IPS-18a (cell line): ENCODE results near the gene NSF.
"Not testable (repeated sequence)": the region's sequence is repeated elsewhere in the genome, so short reads cannot be mapped to it uniquely, and the experiment has no call there.

Source experiments
- H3K27ac ChIP-seq: one replicate; pipeline ENCODE4 v1.5.1; 2013; ENCODE audit warnings: low read length
- H3K27me3 ChIP-seq: one replicate; pipeline ENCODE4 v1.6.1; 2013; ENCODE audit warnings: mild to moderate bottlenecking, low read length; ENCODE audit not compliant: control insufficient read depth, insufficient read depth
- H3K36me3 ChIP-seq: one replicate; pipeline ENCODE4 v1.6.1; 2013; ENCODE audit warnings: low read depth, low read length; ENCODE audit not compliant: control insufficient read depth
- H3K4me1 ChIP-seq: one replicate; pipeline ENCODE4 v1.6.1; 2013; ENCODE audit warnings: low read depth, low read length; ENCODE audit not compliant: control insufficient read depth
- H3K4me3 ChIP-seq: one replicate; pipeline ENCODE4 v1.5.1; 2013; ENCODE audit warnings: low read length
- H3K9ac ChIP-seq: one replicate; pipeline ENCODE4 v1.6.1; 2013; ENCODE audit warnings: mild to moderate bottlenecking, low read length, moderate library complexity
- H3K9me3 ChIP-seq: one replicate; pipeline ENCODE4 v1.6.1; 2013; ENCODE audit warnings: low read depth, low read length; ENCODE audit not compliant: control insufficient read depth

The NSF gene

GRCh38 chr17:46764000-46764708 is 173.7 kb downstream of the NSF start:
- Histone ChIP-seq H3K9me3 (no peaks in the 10 kb centered on the region), H3K4me3 (no peak overlapping the region), H3K36me3 (no peaks in the 10 kb centered on the region), H3K27ac (no peak overlapping the region), H3K27me3 (peaks cover 29% of the 10 kb centered on the region), H3K4me1 (no peaks in the 10 kb centered on the region), H3K9ac (no peak overlapping the region)

GRCh38 chr17:46764709-46765401 is 174.4 kb downstream of the NSF start:
- H3K36me3 ChIP-seq = no peaks in the 10 kb centered on the region
- no peak overlapping the region for H3K4me3 ChIP-seq
- H3K9ac ChIP-seq = no peak overlapping the region
- no peaks in the 10 kb centered on the region for H3K4me1 ChIP-seq
- H3K27me3 ChIP-seq = peaks cover 36% of the 10 kb centered on the region
- no peak overlapping the region for H3K27ac ChIP-seq
- no peaks in the 10 kb centered on the region for H3K9me3 ChIP-seq

GRCh38 chr17:46765453-46765852 is 175.0 kb downstream of the NSF start:
- Histone ChIP-seq H3K36me3 (no peaks in the 10 kb centered on the region), H3K27me3 (peaks cover 42% of the 10 kb centered on the region), H3K9me3 (no peaks in the 10 kb centered on the region), H3K4me3 (no peak overlapping the region), H3K27ac (no peak overlapping the region), H3K9ac (no peak overlapping the region), H3K4me1 (peaks cover 5% of the 10 kb centered on the region)

- Histone ChIP-seq H3K27ac (no peak overlapping the region), H3K4me3 (no peak overlapping the region), H3K36me3 (no peaks in the 10 kb centered on the region), H3K9me3 (no peaks in the 10 kb centered on the region), H3K9ac (no peak overlapping the region), H3K4me1 (peaks cover 10% of the 10 kb centered on the region), H3K27me3 (peaks cover 49% of the 10 kb centered on the region)
Measured at GRCh38 chr17:46766493-46767491, 176.3 kb downstream of the NSF start.

GRCh38 chr17:46768540-46768870 is 178.0 kb downstream of the NSF start:
- H3K27me3 ChIP-seq = peaks cover 58% of the 10 kb centered on the region

GRCh38 chr17:46768896-46769295 is 178.4 kb downstream of the NSF start:
- H3K4me1 ChIP-seq = peaks cover 20% of the 10 kb centered on the region

More at GRCh38 chr17:46768540-46768870, 178.0 kb downstream of the NSF start:
- Histone ChIP-seq H3K9ac (no peak overlapping the region), H3K4me1 (peaks cover 17% of the 10 kb centered on the region), H3K4me3 (no peak overlapping the region), H3K27ac (no peak overlapping the region), H3K9me3 (no peaks in the 10 kb centered on the region), H3K36me3 (no peaks in the 10 kb centered on the region)

GRCh38 chr17:46769531-46770438 is 179.3 kb downstream of the NSF start:
- no peak overlapping the region for H3K27ac ChIP-seq
- H3K4me1 ChIP-seq = peaks cover 23% of the 10 kb centered on the region
- peaks cover 71% of the 10 kb centered on the region for H3K27me3 ChIP-seq
- no peak overlapping the region for H3K9ac ChIP-seq
- no peaks in the 10 kb centered on the region for H3K9me3 ChIP-seq
- H3K4me3 ChIP-seq = no peak overlapping the region
- no peaks in the 10 kb centered on the region for H3K36me3 ChIP-seq

More at GRCh38 chr17:46768896-46769295, 178.4 kb downstream of the NSF start:
- peaks cover 62% of the 10 kb centered on the region for H3K27me3 ChIP-seq
- H3K36me3 ChIP-seq, H3K9ac ChIP-seq, H3K27ac ChIP-seq, H3K4me3 ChIP-seq, H3K9me3 ChIP-seq: not testable (repeated sequence)

GRCh38 chr17:46770439-46770817 is 180.0 kb downstream of the NSF start:
- no peaks in the 10 kb centered on the region for H3K9me3 ChIP-seq
- no peak overlapping the region for H3K27ac ChIP-seq
- peak overlapping the region; percentile 53 for H3K4me3 ChIP-seq
- peaks cover 78% of the 10 kb centered on the region for H3K27me3 ChIP-seq
- no peaks in the 10 kb centered on the region for H3K36me3 ChIP-seq
- H3K4me1 ChIP-seq = peaks cover 23% of the 10 kb centered on the region
- peak overlapping the region; percentile 38 for H3K9ac ChIP-seq

GRCh38 chr17:46770818-46771560 is 180.5 kb downstream of the NSF start:
- H3K9ac ChIP-seq = peak overlapping the region; percentile 38
- no peak overlapping the region for H3K27ac ChIP-seq
- no peaks in the 10 kb centered on the region for H3K36me3 ChIP-seq
- peaks cover 83% of the 10 kb centered on the region for H3K27me3 ChIP-seq
- peaks cover 23% of the 10 kb centered on the region for H3K4me1 ChIP-seq
- no peaks in the 10 kb centered on the region for H3K9me3 ChIP-seq
- H3K4me3 ChIP-seq = peak overlapping the region; percentile 53
